ENCODE data around the gene UHMK1.

The UHMK1 gene

DNA sequence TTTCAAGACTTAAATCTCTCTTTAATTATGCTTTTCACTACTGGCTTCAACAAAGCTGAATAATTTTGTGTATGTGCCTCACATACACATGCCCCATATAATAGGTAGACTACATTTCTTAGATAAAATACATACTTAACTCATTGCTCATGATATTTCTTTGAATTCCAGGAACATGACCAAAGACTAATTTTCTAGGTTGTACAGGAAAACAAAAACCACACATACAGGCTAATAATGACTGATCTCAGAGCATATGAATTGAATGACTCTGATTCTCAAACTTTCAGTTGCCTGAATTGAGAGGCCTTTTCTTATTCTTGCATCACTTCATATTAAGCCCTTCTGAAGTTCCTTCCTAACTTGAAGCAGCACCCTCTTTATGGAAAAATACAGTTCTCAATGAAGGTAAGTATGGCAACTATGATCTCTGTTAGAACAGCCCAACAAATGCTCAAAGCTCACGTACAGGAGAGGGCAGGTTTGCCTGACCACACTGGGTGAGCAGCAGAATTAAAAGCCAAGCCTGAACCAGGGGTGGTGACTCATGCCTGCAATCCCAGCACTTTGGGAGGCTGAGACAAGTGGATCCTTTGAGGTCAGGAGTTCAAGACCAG lies 41.3 kb downstream of the UHMK1 start:
- no peak overlapping the region for H3K27ac ChIP-seq (replicated peaks)
- DNase-seq (ENCODE audit: low read depth in 1 of 2, low spot score in 1 of 2), result no peak
- H3K4me3 ChIP-seq (replicated peaks; ENCODE audit: insufficient read depth, low read length), result no peak overlapping the region
- TF ChIP-seq SPI1 (IDR thresholded peaks at IDR 0.05; ENCODE audit: borderline replicate concordance, low read depth), result no peak
- TF ChIP-seq GABPA (IDR thresholded peaks at IDR 0.05; ENCODE audit: low read depth), result no peak
- no peak for TF ChIP-seq POLR2AphosphoS5 (IDR thresholded peaks at IDR 0.05; ENCODE audit: low read depth)
- TF ChIP-seq, protein P1, sequence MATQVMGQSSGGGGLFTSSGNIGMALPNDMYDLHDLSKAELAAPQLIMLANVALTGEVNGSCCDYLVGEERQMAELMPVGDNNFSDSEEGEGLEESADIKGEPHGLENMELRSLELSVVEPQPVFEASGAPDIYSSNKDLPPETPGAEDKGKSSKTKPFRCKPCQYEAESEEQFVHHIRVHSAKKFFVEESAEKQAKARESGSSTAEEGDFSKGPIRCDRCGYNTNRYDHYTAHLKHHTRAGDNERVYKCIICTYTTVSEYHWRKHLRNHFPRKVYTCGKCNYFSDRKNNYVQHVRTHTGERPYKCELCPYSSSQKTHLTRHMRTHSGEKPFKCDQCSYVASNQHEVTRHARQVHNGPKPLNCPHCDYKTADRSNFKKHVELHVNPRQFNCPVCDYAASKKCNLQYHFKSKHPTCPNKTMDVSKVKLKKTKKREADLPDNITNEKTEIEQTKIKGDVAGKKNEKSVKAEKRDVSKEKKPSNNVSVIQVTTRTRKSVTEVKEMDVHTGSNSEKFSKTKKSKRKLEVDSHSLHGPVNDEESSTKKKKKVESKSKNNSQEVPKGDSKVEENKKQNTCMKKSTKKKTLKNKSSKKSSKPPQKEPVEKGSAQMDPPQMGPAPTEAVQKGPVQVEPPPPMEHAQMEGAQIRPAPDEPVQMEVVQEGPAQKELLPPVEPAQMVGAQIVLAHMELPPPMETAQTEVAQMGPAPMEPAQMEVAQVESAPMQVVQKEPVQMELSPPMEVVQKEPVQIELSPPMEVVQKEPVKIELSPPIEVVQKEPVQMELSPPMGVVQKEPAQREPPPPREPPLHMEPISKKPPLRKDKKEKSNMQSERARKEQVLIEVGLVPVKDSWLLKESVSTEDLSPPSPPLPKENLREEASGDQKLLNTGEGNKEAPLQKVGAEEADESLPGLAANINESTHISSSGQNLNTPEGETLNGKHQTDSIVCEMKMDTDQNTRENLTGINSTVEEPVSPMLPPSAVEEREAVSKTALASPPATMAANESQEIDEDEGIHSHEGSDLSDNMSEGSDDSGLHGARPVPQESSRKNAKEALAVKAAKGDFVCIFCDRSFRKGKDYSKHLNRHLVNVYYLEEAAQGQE (IDR thresholded peaks at IDR 0.05; ENCODE audit: insufficient replicate concordance, low read depth), result no peak
- TF ChIP-seq, protein P2, sequence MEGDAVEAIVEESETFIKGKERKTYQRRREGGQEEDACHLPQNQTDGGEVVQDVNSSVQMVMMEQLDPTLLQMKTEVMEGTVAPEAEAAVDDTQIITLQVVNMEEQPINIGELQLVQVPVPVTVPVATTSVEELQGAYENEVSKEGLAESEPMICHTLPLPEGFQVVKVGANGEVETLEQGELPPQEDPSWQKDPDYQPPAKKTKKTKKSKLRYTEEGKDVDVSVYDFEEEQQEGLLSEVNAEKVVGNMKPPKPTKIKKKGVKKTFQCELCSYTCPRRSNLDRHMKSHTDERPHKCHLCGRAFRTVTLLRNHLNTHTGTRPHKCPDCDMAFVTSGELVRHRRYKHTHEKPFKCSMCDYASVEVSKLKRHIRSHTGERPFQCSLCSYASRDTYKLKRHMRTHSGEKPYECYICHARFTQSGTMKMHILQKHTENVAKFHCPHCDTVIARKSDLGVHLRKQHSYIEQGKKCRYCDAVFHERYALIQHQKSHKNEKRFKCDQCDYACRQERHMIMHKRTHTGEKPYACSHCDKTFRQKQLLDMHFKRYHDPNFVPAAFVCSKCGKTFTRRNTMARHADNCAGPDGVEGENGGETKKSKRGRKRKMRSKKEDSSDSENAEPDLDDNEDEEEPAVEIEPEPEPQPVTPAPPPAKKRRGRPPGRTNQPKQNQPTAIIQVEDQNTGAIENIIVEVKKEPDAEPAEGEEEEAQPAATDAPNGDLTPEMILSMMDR (IDR thresholded peaks at IDR 0.05; ENCODE audit: insufficient read depth, low read length), result no peak
- no peaks in the 10 kb centered on the region for H3K27me3 ChIP-seq (ENCODE audit: insufficient read depth, poor library complexity, severe bottlenecking)

DNA sequence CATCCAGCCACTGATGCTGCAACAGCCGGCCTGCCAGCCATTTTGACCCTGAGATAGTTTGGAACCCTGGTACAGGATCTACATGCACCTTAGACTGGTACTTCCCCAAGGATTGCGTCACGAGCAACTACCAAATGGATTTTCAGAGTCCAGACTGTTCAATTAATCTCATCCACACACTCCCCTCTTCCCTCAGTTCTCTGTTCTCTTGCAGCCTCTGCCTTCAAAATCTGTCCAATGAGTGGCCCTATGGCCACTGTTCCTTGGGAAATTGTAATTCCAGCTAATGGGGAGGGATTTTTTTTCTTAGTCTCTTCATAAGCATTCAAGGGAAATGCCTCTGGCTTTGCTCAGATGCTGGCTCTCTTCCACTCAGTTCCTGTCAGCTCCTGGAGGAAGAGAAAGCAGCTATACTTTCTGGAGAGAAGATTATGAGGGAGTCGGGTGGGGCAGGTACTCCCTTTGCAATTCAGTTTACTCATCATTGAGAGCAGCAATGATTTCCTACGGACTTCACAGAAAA lies 44.1 kb downstream of the UHMK1 start:
- Histone ChIP-seq H3K27ac (replicated peaks) (no peak overlapping the region), H3K4me3 (replicated peaks; ENCODE audit: insufficient read depth, low read length) (no peak overlapping the region), H3K27me3 (ENCODE audit: insufficient read depth, poor library complexity, severe bottlenecking) (no peaks in the 10 kb centered on the region)
- no peak for DNase-seq (ENCODE audit: low read depth in 1 of 2, low spot score in 1 of 2)
- TF ChIP-seq, protein P1 (IDR thresholded peaks at IDR 0.05; ENCODE audit: insufficient replicate concordance, low read depth), result no peak
- TF ChIP-seq POLR2AphosphoS5 (IDR thresholded peaks at IDR 0.05; ENCODE audit: low read depth) (no peak), GABPA (IDR thresholded peaks at IDR 0.05; ENCODE audit: low read depth) (no peak), SPI1 (IDR thresholded peaks at IDR 0.05; ENCODE audit: borderline replicate concordance, low read depth) (no peak)
- TF ChIP-seq, protein P2 (IDR thresholded peaks at IDR 0.05; ENCODE audit: insufficient read depth, low read length), result no peak

DNA sequence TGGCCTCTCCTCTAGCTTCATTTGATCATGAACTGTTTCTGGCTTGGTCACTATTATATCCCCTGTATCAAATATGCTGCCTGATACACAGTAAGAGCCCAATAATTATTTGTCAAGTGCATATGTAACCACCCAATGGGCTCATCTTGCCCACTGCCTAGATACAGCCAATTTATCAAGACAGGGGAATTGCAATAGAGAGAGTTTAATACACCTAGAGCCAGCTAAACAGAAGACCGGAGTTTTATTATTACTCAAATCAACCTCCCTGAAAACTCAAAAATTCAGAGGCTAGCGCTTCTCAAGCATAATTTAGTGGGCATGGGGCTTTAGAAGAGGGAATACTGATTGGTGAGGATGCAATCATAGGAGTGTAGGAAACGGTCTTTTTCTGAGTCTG lies 45.6 kb downstream of the UHMK1 start:
- TF ChIP-seq, protein P1 (IDR thresholded peaks at IDR 0.05; ENCODE audit: insufficient replicate concordance, low read depth), result no peak
- TF ChIP-seq GABPA (IDR thresholded peaks at IDR 0.05; ENCODE audit: low read depth), result no peak
- TF ChIP-seq, protein P2 (IDR thresholded peaks at IDR 0.05; ENCODE audit: insufficient read depth, low read length), result no peak
- no peak for TF ChIP-seq SPI1 (IDR thresholded peaks at IDR 0.05; ENCODE audit: borderline replicate concordance, low read depth)
- Histone ChIP-seq H3K27me3 (ENCODE audit: insufficient read depth, poor library complexity, severe bottlenecking) (no peaks in the 10 kb centered on the region), H3K4me3 (replicated peaks; ENCODE audit: insufficient read depth, low read length) (no peak overlapping the region), H3K27ac (replicated peaks) (no peak overlapping the region)
- no peak for DNase-seq (ENCODE audit: low read depth in 1 of 2, low spot score in 1 of 2)

All from HL-60 (cell line).